B cell (primary cell): Measurements from ENCODE around the gene MAP2K7. TPM values are rescaled to one million over a fixed set of nuclear protein-coding genes. Genes with fewer than 3 reads are reported as not detected.

ENCODE experiments used
- ATAC-seq: fragments of 200-7000 bp; cut with Tn5 transposase; one replicate; pipeline ENCODE4 v1.10.0; 2021; ENCODE audit warnings: low read depth, mild to moderate bottlenecking, moderate number of reproducible peaks, moderate library complexity
- CTCF ChIA-PET: fragments of 350-600 bp; sonication (Branson Sonifier 250); formaldehyde crosslinking; loops from one replicate; lab custom pipeline; 2021; ENCODE audit warnings: antibody characterized with exemption, inconsistent platforms; lab: Charles Lee
- POLR2A ChIA-PET: fragments of 350-600 bp; sonication (Branson Sonifier 250); formaldehyde crosslinking; loops from one replicate; lab custom pipeline; 2021; ENCODE audit warnings: antibody characterized with exemption; lab: Charles Lee
- DNase-seq: peaks from one replicate; pipeline ENCODE4 v3.0.0; 2013
- H2AFZ ChIP-seq: 2 replicates; pipeline ENCODE4 v1.6.1; 2012; ENCODE audit warnings: mild to moderate bottlenecking, low read depth, low read length; ENCODE audit not compliant: insufficient read depth, poor library complexity, severe bottlenecking
- H3K27ac ChIP-seq, 2 donors: 1 replicate in 1 of 2; 2 replicates in 1 of 2; pipeline ENCODE4 v1.5.1; 2012 to 2013; ENCODE audit warnings: low read length in 2 of 2, mild to moderate bottlenecking in 2 of 2, moderate library complexity in 1 of 2
- H3K27me3 ChIP-seq, 4 experiments: fragments of 200-600 bp in 1 of 4; sonication (generic) in 1 of 4; replicated peaks in 1 of 4; 1 replicate in 2 of 4; 2 replicates in 2 of 4; pipeline versions ENCODE4 v1.6.1 to v1.7.0; 2013 to 2016; ENCODE audit warnings: low read length in 3 of 4, mild to moderate bottlenecking in 2 of 4, mixed read lengths in 1 of 4, moderate library complexity in 1 of 4; ENCODE audit not compliant: insufficient read depth in 4 of 4, control insufficient read depth in 3 of 4; ENCODE audit errors: control extremely low read depth in 1 of 4
- H3K36me3 ChIP-seq, 2 experiments: replicated peaks in 1 of 2; 1 replicate in 1 of 2; 2 replicates in 1 of 2; pipeline versions ENCODE4 v1.6.1 to v1.7.1; 2013; ENCODE audit warnings: low read length in 1 of 2; ENCODE audit not compliant: insufficient read depth in 2 of 2, control insufficient read depth in 1 of 2; ENCODE audit errors: control extremely low read depth in 1 of 2, extremely low read depth in 1 of 2
- H3K4me1 ChIP-seq, 2 donors: fragments of 200-600 bp in 1 of 2; sonication (generic) in 1 of 2; 1 replicate in 1 of 2; 2 replicates in 1 of 2; pipeline versions ENCODE4 v1.5.1 to v1.6.1; 2013 to 2017; ENCODE audit warnings: low read length in 2 of 2; ENCODE audit not compliant: control insufficient read depth in 2 of 2, insufficient read depth in 2 of 2
- H3K4me2 ChIP-seq: replicated peaks from 2 replicates; pipeline ENCODE3; 2012; ENCODE audit warnings: mild to moderate bottlenecking, low read depth, low read length; ENCODE audit not compliant: poor library complexity, severe bottlenecking
- H3K4me3 ChIP-seq, 5 experiments: fragments of 200-600 bp in 1 of 5; sonication (generic) in 1 of 5; 1 replicate in 3 of 5; 2 replicates in 2 of 5; pipeline versions ENCODE4 v1.5.1 to v1.7.0; 2011 to 2016; ENCODE audit warnings: low read length in 4 of 5, mild to moderate bottlenecking in 4 of 5, low read depth in 2 of 5, control low read depth in 1 of 5, moderate library complexity in 1 of 5; ENCODE audit not compliant: insufficient read depth in 1 of 5; ENCODE audit errors: control extremely low read depth in 1 of 5, extremely low read depth in 1 of 5
- H3K79me2 ChIP-seq: fragments of 200-600 bp; sonication (generic); one replicate; pipeline ENCODE4 v1.6.0; 2016; ENCODE audit warnings: low read length; ENCODE audit not compliant: control insufficient read depth, insufficient read depth
- H3K9ac ChIP-seq: fragments of 200-600 bp; sonication (generic); 2 replicates; pipeline ENCODE4 v1.6.1; 2017; ENCODE audit warnings: mild to moderate bottlenecking, low read length, moderate library complexity
- H3K9me3 ChIP-seq, 3 donors: one replicate each; pipeline versions ENCODE4 v1.6.1 to v1.7.1; 2013; ENCODE audit warnings: low read length in 2 of 3; ENCODE audit not compliant: control insufficient read depth in 2 of 3, insufficient read depth in 1 of 3; ENCODE audit errors: control extremely low read depth in 1 of 3
- H4K20me1 ChIP-seq: 2 replicates; pipeline ENCODE4 v1.6.0; 2012; ENCODE audit warnings: mild to moderate bottlenecking, low read length; ENCODE audit not compliant: insufficient read depth, control insufficient read depth, poor library complexity, severe bottlenecking
- H3K27ac Mint-ChIP-seq: one replicate; pipeline ENCODE4 v1.8.0; 2021; ENCODE audit warnings: mixed read lengths
- H3K27me3 Mint-ChIP-seq: one replicate; pipeline ENCODE4 v1.8.0; 2021; ENCODE audit warnings: mixed read lengths
- H3K4me1 Mint-ChIP-seq: one replicate; pipeline ENCODE4 v1.8.0; 2021; ENCODE audit warnings: mixed read lengths
- H3K4me3 Mint-ChIP-seq: one replicate; pipeline ENCODE4 v1.8.0; 2021; ENCODE audit warnings: mixed read lengths
- H3K9me3 Mint-ChIP-seq: one replicate; pipeline ENCODE4 v1.8.0; 2022; ENCODE audit warnings: mixed read lengths; ENCODE audit not compliant: insufficient read depth
- EZH2 ChIP-seq: IDR thresholded peaks from 2 replicates; pipeline ENCODE4 v1.6.1; 2012; ENCODE audit warnings: borderline replicate concordance, low read depth, mild to moderate bottlenecking, moderate library complexity, low read length; ENCODE audit not compliant: insufficient read depth, poor library complexity, severe bottlenecking
- WGBS: methylation state at CpG from one replicate; pipeline ENCODE4 v1.1.5; 2013; ENCODE audit warnings: missing lambda C conversion rate; ENCODE audit not compliant: insufficient coverage; 5-methylcytosine and 5-hydroxymethylcytosine counted together
- intact Hi-C: fragments of 100-400 bp; cut with micrococcal nuclease; formaldehyde crosslinking; loops from one replicate; pipeline ENCODE4 v1.10.0; 2022
- polyA plus RNA-seq: library from polyadenylated mRNA; depleted of rRNA; stranded (reverse); fragments of >200 nt; gene quantifications from 2 replicates; pipeline ENCODE4 v1.2.3, GENCODE V29; 2012
- total RNA-seq, 2 donors: library from RNA; stranded (reverse); fragments of 120-200 nt in 1 of 2; gene quantifications; 1 replicate in 1 of 2; 2 replicates in 1 of 2; pipeline versions ENCODE4 v1.2.3 to v1.2.4, GENCODE V29; 2013 to 2022
- TF ChIP-seq, protein P1 (sequence below): fragments of 200-600 bp; IDR thresholded peaks from one replicate; pipeline ENCODE4 v1.8.0; 2022; ENCODE audit warnings: antibody characterized with exemption, mild to moderate bottlenecking

MAP2K7 gene
- total and polyA plus RNA-seq, 2 donors (not counting 1 experiment from before 2014, with no cell fraction given) = 56.0 to 71.9 TPM

DNA sequence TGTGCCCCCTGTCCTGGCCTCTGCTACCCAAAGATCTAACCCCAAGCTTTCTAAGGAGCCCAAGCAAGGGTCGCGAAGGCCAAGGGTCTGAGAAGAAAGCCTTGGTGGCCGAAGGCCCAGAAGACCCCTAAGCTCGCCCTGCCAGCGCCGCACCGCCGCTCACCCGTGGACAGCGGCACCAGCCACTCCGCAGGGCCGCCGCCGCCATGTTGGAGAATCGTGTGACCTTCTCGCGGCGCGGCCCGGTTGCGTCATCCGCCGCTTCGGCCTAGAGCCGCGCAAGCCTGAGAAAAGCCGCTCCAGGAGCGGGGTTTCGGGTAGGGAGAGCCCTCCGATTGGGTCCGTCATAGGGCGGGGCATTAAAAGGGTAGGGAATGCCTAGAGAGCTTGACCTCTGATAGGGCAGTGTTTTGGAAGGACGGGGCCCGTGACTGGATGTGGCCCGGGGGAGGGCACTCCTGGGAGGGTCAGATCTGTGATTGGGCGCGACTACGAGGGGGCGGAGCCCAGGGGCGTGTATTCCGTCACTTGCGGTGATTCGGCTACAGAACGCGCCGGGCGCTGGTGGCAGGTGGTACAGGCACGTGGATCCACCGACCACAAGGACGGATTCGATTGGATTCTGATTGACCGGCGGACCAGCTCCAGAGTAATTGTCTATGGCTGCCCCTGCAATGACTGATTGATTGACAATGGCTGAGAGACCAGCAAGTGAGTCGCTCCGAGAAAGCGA, 39.9 kb downstream of the MAP2K7 start, which contains the start of gene TIMM44:
TIMM44 (minus strand) TSS at position 223 of the 733 bp plus-strand sequence; CDS start at position 208, 15 bp downstream.
- H3K27me3 ChIP-seq = no peaks in the 10 kb centered on the region
- H3K36me3 ChIP-seq = peaks cover 0 to 18% of the 10 kb centered on the region in 2 experiments
- H3K4me2 ChIP-seq = peak within 1 kb of the TSS; percentile 84
- H3K9me3 ChIP-seq = no peaks in the 10 kb centered on the region
- H3K79me2 ChIP-seq = peaks cover 39% of the 10 kb centered on the region
- peak within 1 kb of the TSS; percentile 81 to 97 (median 87) for H3K4me3 ChIP-seq
- intact Hi-C loops = loop anchor here (1.0 to 5.0 kb wide), 11 partner anchors 18 to 447 kb away; partner anchors contain the start of genes MAP2K7, NDUFA7, PET100 and RAB11B
- WGBS = under 1% methylated on average over 56 of the region's 56 CpGs
- no peaks in the 10 kb centered on the region for H3K9me3 Mint-ChIP-seq
- H3K4me3 Mint-ChIP-seq = peak within 1 kb of the TSS; percentile 96
- H3K9ac ChIP-seq = peak within 1 kb of the TSS; percentile 100
- H3K4me1 Mint-ChIP-seq = peaks cover 30% of the 10 kb centered on the region
- POLR2A ChIA-PET = interaction anchor here (0.9 to 3.2 kb wide), 9 partner anchors 14 to 446 kb away, joined by 3 to 29 read pairs (median 5); partner anchors contain the start of genes MAP2K7, PET100, RAB11B and SNAPC2
- CTCF ChIA-PET = interaction anchor here (0.7 to 3.9 kb wide), 32 partner anchors 8 to 638 kb away, joined by 3 to 28 read pairs (median 5); partner anchors contain the start of genes ELAVL1, MAP2K7, PET100 and SNAPC2
- peak within 1 kb of the TSS; percentile 94 to 99 for H3K27ac ChIP-seq
- H4K20me1 ChIP-seq = no peaks in the 10 kb centered on the region
- peak within 1 kb of the TSS; percentile 97 for H3K27ac Mint-ChIP-seq
- peak within 1 kb of the TSS; percentile 94 for H2AFZ ChIP-seq
- DNase-seq = peak; percentile 99
- no peaks in the 10 kb centered on the region for H3K27me3 Mint-ChIP-seq
- peak; percentile 96 for ATAC-seq
- no peak for TF ChIP-seq EZH2
- TF ChIP-seq, protein P1, sequence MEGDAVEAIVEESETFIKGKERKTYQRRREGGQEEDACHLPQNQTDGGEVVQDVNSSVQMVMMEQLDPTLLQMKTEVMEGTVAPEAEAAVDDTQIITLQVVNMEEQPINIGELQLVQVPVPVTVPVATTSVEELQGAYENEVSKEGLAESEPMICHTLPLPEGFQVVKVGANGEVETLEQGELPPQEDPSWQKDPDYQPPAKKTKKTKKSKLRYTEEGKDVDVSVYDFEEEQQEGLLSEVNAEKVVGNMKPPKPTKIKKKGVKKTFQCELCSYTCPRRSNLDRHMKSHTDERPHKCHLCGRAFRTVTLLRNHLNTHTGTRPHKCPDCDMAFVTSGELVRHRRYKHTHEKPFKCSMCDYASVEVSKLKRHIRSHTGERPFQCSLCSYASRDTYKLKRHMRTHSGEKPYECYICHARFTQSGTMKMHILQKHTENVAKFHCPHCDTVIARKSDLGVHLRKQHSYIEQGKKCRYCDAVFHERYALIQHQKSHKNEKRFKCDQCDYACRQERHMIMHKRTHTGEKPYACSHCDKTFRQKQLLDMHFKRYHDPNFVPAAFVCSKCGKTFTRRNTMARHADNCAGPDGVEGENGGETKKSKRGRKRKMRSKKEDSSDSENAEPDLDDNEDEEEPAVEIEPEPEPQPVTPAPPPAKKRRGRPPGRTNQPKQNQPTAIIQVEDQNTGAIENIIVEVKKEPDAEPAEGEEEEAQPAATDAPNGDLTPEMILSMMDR = no peak
- H3K4me1 ChIP-seq = peaks cover 12 to 21% of the 10 kb centered on the region in 2 donors
